ENCODE data around the gene ASPSCR1. TPM values are rescaled to one million over a fixed set of nuclear protein-coding genes. Genes with fewer than 3 reads are reported as not detected.

ASPSCR1 gene
- total RNA-seq, 1 donor, result 23.6 TPM

GRCh38 chr17:82042649-82043048 lies 65.2 kb downstream of the ASPSCR1 start:
- TF ChIP-seq CTCF (IDR thresholded peaks at IDR 0.05; ENCODE audit: insufficient read depth, low read length), result no peak
- no peak overlapping the region for H3K4me3 ChIP-seq (ENCODE audit: low read depth, low read length)
- no peak for DNase-seq (ENCODE audit: low read depth)

- H3K4me3 ChIP-seq (ENCODE audit: low read depth, low read length), result no peak overlapping the region
- TF ChIP-seq CTCF (IDR thresholded peaks at IDR 0.05; ENCODE audit: insufficient read depth, low read length), result no peak
- DNase-seq (ENCODE audit: low read depth), result no peak
Measured at GRCh38 chr17:82043507-82043906, 66.1 kb downstream of the ASPSCR1 start.

GRCh38 chr17:82045936-82046484 lies 68.6 kb downstream of the ASPSCR1 start:
- no peak overlapping the region for H3K4me3 ChIP-seq (ENCODE audit: low read depth, low read length)
- no peak for DNase-seq (ENCODE audit: low read depth)
- TF ChIP-seq CTCF (IDR thresholded peaks at IDR 0.05; ENCODE audit: insufficient read depth, low read length), result no peak

- H3K4me3 ChIP-seq (ENCODE audit: low read depth, low read length), result no peak overlapping the region
- DNase-seq (ENCODE audit: low read depth), result no peak
- TF ChIP-seq CTCF (IDR thresholded peaks at IDR 0.05; ENCODE audit: insufficient read depth, low read length), result no peak
Measured at GRCh38 chr17:82046903-82047302, 69.5 kb downstream of the ASPSCR1 start.

GRCh38 chr17:82047379-82047778 lies 70.0 kb downstream of the ASPSCR1 start:
- no peak for TF ChIP-seq CTCF (IDR thresholded peaks at IDR 0.05; ENCODE audit: insufficient read depth, low read length)
- no peak overlapping the region for H3K4me3 ChIP-seq (ENCODE audit: low read depth, low read length)
- no peak for DNase-seq (ENCODE audit: low read depth)

GRCh38 chr17:82047914-82048570 lies 70.6 kb downstream of the ASPSCR1 start:
- no peak for TF ChIP-seq CTCF (IDR thresholded peaks at IDR 0.05; ENCODE audit: insufficient read depth, low read length)
- H3K4me3 ChIP-seq (ENCODE audit: low read depth, low read length), result no peak overlapping the region
- no peak for DNase-seq (ENCODE audit: low read depth)

GRCh38 chr17:82048571-82048971 lies 71.1 kb downstream of the ASPSCR1 start:
- no peak for DNase-seq (ENCODE audit: low read depth)
- no peak for TF ChIP-seq CTCF (IDR thresholded peaks at IDR 0.05; ENCODE audit: insufficient read depth, low read length)
- no peak overlapping the region for H3K4me3 ChIP-seq (ENCODE audit: low read depth, low read length)
